Activated CD8-positive, alpha-beta memory T cell treated with anti-CD3 and anti-CD28 coated beads for 36 hours (primary cell): ENCODE data around the gene WDR43. TPM values are rescaled to one million over a fixed set of nuclear protein-coding genes. Genes with fewer than 3 reads are reported as not detected.

Experiments used
- CTCF ChIA-PET: fragments of 350-600 bp; sonication (Branson Sonifier 250); formaldehyde crosslinking; loops from one replicate; lab custom pipeline; 2021; ENCODE audit warnings: antibody characterized with exemption; lab: Charles Lee
- POLR2A ChIA-PET: fragments of 350-600 bp; sonication (Branson Sonifier 250); formaldehyde crosslinking; loops from one replicate; lab custom pipeline; 2021; ENCODE audit warnings: antibody characterized with exemption; lab: Charles Lee
- total RNA-seq, 2 experiments: library from RNA; stranded (reverse); gene quantifications; one replicate each; pipeline ENCODE4 v1.2.3, GENCODE V29; 2021

The WDR43 gene, protein sequence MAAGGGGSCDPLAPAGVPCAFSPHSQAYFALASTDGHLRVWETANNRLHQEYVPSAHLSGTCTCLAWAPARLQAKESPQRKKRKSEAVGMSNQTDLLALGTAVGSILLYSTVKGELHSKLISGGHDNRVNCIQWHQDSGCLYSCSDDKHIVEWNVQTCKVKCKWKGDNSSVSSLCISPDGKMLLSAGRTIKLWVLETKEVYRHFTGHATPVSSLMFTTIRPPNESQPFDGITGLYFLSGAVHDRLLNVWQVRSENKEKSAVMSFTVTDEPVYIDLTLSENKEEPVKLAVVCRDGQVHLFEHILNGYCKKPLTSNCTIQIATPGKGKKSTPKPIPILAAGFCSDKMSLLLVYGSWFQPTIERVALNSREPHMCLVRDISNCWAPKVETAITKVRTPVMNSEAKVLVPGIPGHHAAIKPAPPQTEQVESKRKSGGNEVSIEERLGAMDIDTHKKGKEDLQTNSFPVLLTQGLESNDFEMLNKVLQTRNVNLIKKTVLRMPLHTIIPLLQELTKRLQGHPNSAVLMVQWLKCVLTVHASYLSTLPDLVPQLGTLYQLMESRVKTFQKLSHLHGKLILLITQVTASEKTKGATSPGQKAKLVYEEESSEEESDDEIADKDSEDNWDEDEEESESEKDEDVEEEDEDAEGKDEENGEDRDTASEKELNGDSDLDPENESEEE
- 100 to 1,000 TPM; 175 to 178 TPM for total RNA-seq

- ChIA-PET POLR2A (interaction anchor here (0.7 to 2.5 kb wide), 3 partner anchors 24 to 352 kb away, joined by 3 to 28 read pairs (median 5); partner anchors contain the start of gene TRMT61B), CTCF (interaction anchor here (0.7 to 2.2 kb wide), 4 partner anchors 24 to 328 kb away, joined by 3 to 7 read pairs (median 5); partner anchors contain the start of gene TRMT61B)
These were observed at the start of gene WDR43 for GRCh38 chr2:28894470-28895188. WDR43 (plus strand) TSS chr2:28894667; CDS start chr2:28894699, 32 bp downstream.

DNA sequence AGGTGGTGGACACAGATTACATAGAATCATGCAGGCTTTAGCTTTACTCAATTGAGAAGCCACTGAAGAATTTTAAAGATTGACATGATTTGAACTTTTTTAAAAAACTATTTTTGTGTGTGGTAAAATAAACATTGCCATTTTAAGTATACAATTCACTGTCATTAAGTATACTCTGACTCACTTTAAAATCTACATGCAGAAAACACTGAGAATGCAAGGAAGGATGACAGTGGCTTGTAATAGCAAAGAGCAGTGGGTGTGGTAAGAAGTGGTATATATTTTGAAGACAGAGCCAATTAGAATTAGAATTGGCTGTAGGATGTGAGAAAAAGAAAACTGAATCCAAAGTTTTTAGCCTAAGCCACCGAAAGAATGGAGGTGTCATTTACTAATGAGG is 39.3 kb upstream of the WDR43 start:
- ChIA-PET POLR2A (no interaction called here), CTCF (interaction anchor here (0.6 kb wide), 1 partner anchor 8 kb away, joined by 3 read pairs; no protein-coding TSS in a partner anchor)

DNA sequence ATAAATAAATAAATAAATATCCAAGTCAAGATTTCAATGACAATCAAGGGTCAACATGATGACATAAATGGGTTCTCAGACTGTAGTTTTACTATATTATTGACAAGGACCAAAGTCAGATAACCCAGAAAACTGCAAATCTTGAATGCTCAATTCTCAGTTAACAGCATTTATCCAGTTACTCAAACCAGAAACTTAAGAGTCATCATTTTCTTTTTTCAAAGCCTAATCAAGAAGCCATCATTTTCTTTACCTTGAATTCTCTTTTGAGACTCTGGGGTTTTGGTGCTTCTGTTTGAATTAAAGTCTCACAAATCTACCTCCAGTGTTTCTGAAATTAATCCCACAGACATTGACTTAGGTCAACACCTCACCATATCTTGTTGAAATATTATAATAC is 38.5 kb upstream of the WDR43 start:
- POLR2A ChIA-PET, result no interaction called here
- CTCF ChIA-PET, result no interaction called here

DNA sequence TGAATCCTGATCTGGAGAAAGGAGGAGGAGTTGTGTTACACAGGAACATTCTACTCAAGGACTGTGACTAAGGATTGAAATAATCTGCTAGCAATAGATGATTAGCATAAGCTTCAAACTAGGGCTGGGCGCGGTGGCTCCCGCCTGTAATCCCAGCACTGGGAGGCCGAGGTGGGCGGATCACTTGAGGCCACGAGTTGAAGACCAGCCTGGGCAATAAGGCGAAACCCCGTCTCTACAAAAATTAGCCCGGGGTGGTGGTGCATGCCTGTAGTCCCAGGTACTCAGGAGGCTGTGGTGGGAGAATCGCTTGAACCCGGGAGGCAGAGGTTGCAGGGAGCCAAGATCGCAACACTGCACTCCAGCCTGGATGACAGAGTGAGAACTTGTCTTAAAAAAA is 25.9 kb upstream of the WDR43 start:
- ChIA-PET CTCF (interaction anchor here (2.1 kb wide), 1 partner anchor 27 kb away, joined by 7 read pairs; the partner anchor contains the start of gene WDR43), POLR2A (interaction anchor here (2.2 kb wide), 1 partner anchor 117 kb away, joined by 8 read pairs; the partner anchor contains the start of gene PPP1CB)

DNA sequence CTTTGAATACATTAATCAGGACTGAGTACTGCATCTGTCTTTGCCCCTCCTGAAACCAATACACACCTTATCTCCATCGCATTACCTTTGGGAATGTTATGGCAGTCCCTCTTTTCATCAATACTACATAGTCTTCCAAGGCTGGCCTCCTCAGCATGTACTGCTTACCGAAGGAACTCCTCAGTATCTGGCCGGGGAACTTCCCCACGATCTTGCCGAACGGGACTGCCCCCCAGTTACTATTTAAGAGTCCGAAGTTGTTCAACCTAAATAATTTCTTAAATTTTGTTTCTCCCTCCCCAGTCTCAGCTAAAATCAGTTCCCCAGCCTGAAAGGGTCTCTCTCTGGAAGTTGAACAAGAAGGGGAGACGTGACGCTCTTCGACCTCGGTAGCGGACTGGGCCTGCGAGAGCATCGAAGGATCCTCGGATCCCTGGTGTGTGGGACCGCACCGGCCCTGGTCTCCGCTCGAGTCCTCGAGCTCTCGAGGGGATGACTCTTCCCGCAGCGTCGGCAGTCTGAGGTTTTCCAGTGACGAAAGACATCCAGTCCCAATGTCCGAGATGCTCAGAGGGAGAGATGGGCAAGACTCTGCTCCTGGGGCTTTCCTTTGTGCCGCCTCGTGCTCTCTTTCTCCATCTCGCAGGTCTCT is 24.8 kb upstream of the WDR43 start:
- ChIA-PET POLR2A (interaction anchor here (0.5 to 2.2 kb wide), 5 partner anchors 20 to 118 kb away, joined by 3 to 28 read pairs (median 6); partner anchors contain the start of genes PPP1CB and WDR43), CTCF (interaction anchor here (0.6 to 2.1 kb wide), 5 partner anchors 25 to 1396 kb away, joined by 3 to 7 read pairs (median 6); partner anchors contain the start of gene WDR43)

DNA sequence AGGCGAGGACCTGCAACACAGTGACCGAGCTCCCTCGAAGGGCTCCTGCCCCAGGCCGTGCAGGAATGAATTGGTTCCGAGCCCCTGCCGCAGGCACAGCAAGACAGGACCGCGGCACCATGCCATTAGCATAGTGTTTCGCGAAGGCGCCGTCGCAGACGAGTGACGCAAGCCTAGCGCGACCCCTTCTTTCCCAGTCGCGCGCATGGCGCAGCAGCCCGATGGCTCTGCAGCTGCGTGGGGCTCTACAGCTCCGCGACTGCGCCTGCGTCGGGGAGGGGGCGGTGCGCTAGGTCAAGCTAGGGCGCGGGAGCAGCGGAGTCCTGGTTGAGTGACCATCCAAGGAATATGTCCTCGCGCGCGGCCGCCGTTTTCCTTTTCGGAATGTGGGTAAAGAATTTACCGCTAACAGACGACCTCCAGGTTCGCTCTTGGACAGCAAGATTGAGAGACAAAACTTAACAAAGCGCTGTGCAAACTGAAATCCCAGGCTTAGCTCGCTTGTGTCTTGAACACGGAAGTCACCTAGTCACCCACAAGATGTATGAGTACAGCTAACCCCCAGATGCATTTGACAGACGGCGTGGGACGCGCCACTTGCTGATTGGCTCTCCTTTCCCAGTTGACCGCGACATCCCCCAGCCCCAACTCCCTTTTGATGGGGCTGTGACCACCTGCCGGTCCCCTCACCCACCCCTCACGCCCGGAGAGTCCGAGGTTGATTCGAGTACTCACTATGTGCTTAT is 24.1 kb upstream of the WDR43 start, which contains the start of gene TRMT61B:
Gene TRMT61B, minus strand, starts transcription at position 164 of the 746 bp plus-strand sequence. Its CDS starts 32 bp downstream, at position 132.
- ChIA-PET POLR2A (interaction anchor here (0.5 to 2.2 kb wide), 6 partner anchors 11 to 119 kb away, joined by 3 to 28 read pairs (median 4); partner anchors contain the start of genes PPP1CB and WDR43), CTCF (interaction anchor here (0.6 to 1.9 kb wide), 4 partner anchors 24 to 1397 kb away, joined by 3 to 7 read pairs (median 4); partner anchors contain the start of gene WDR43)

DNA sequence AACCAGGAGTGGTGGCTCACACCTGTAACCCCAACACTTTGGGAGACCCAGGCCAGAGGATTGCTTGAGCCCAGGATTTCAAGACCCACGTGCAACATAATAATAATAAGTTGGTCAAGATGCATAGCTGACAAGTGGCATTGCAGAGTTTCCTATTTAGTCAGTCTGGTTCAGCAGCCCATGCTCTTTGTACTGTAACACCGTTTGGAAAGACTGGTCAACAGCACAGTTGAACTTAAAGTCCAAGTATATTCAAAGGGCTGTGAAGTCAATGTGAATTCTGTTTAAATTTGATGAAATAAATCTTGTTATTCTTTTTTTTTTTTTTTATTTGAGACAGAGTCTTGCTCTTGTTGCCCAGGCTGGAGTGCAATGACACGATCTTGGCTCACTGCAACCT is 22.8 kb upstream of the WDR43 start:
- POLR2A ChIA-PET, result interaction anchor here (2.2 kb wide), 1 partner anchor 23 kb away, joined by 28 read pairs; the partner anchor contains the start of gene WDR43
- CTCF ChIA-PET, result interaction anchor here (0.9 kb wide), 1 partner anchor 48 kb away, joined by 4 read pairs; no protein-coding TSS in a partner anchor

GRCh38 chr2:28880193-28880592 is 14.3 kb upstream of the WDR43 start:
- CTCF ChIA-PET, result no interaction called here
- POLR2A ChIA-PET, result no interaction called here

DNA sequence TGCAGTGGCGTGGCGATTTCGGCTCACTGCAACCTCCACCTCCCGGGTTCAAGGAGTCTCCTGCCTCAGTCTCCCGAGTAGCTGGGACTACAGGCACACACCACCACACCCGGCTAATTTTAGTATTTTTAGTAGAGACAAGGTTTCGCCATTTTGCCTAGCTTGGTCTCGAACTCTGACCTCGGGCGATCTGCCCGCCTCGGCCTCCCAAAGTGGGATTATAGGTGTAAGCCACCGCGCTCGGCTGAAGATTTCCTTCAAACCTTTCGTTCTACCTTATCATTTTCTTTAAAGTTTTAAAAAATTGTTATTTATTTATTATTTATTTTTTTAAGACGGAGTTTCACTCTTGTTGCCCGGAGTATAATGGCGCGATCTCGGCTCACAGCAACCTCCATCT is 979 bp upstream of the WDR43 start:
- CTCF ChIA-PET, result no interaction called here
- POLR2A ChIA-PET, result no interaction called here

DNA sequence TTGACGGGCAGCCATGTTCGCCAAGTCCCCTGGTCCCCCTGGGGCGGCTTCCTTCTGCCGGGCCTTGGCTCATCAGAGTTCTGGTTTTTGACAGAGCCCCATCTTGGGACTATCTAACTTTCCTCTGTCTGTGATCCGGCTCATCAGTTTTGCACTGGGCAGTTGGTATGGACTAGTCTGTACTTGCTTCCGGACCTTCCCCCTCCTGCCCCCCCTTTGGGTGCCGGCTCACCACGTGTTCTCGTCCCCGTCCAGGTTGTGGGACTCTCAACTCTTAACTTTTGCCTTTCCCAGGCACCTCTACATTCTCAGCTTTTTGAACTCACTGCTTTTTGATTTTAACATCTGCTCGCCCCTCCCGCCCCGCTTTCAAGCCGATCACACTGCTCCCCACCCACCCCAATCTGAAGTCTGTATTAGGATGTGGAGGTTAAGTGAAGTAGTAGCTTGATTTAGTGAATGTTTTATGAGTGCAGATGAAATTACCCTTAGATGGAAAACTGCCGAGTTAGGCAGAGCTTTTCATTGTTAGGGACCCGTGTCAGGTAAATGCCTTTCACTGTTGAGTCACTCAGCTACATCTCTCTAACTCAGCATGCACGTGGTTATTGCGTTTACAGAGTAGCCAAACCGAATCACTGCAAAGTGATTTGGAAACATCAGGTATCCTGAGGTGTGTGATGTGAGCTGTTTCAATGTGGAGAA is 874 bp downstream of the WDR43 start:
- ChIA-PET CTCF (interaction anchor here (0.8 to 2.2 kb wide), 3 partner anchors 25 to 27 kb away, joined by 3 to 7 read pairs (median 6); partner anchors contain the start of gene TRMT61B), POLR2A (interaction anchor here (0.7 to 2.5 kb wide), 4 partner anchors 25 to 144 kb away, joined by 3 to 28 read pairs (median 6); partner anchors contain the start of genes PPP1CB and TRMT61B)

DNA sequence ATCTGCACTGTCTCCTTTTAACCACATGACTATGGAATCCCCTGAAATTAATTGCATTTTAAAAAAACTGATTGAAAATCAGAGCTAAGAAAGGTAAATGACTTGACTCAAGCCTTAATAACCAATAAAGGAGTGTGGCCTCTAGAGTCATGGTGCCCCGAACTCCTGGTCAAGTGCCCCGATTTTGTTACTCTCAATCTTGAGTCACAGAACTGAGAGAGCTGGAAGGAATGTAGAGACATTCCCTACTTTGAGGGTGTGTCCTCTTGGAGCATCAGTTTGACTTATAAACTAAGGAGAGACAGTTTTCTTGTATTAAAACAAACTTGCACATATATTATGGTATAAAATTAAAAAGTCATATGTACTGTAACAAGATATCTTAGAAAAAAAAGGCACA is 2.4 kb downstream of the WDR43 start:
- ChIA-PET POLR2A (interaction anchor here (0.7 to 1.5 kb wide), 4 partner anchors 8 to 145 kb away, joined by 3 to 5 read pairs (median 4); partner anchors contain the start of genes PPP1CB and TRMT61B), CTCF (no interaction called here)

- ChIA-PET CTCF (no interaction called here), POLR2A (no interaction called here)
These were observed 3.6 kb downstream of the WDR43 start for GRCh38 chr2:28898048-28898447.

GRCh38 chr2:28901202-28901601 is 6.7 kb downstream of the WDR43 start:
- ChIA-PET CTCF (no interaction called here), POLR2A (interaction anchor here (0.6 kb wide), 1 partner anchor 50 kb away, joined by 3 read pairs; no protein-coding TSS in a partner anchor)

GRCh38 chr2:28901841-28902240 is 7.4 kb downstream of the WDR43 start:
- POLR2A ChIA-PET, result no interaction called here
- CTCF ChIA-PET, result no interaction called here

DNA sequence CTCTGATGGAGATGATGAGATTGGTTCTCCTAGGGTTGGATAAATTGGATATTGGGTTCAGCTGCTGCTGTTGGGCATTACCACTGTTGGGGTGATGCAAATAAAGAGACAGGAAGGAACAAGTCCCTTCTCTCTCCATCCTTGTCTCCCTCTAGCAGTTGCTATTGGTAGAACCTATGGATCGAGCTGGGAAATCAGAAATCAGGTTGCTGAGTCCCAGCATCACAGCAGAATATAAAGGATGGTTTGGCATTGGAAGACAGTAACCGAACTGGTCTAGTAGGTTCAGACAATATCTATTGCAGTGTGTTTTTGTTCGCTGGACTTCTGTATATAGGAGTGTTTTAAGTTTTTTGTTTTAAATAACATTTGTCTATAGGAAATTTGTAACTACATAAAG is 8.1 kb downstream of the WDR43 start:
- POLR2A ChIA-PET, result no interaction called here
- CTCF ChIA-PET, result no interaction called here

- ChIA-PET CTCF (interaction anchor here (0.8 kb wide), 1 partner anchor 17 kb away, joined by 6 read pairs; no protein-coding TSS in a partner anchor), POLR2A (no interaction called here)
These were observed 9.8 kb downstream of the WDR43 start for GRCh38 chr2:28904295-28904694.
